Pancreas (tissue), 10 donors: ENCODE data around the gene DNER. TPM values are rescaled to one million over a fixed set of nuclear protein-coding genes. Genes with fewer than 3 reads are reported as not detected.
"Not testable (repeated sequence)": the region's sequence is repeated elsewhere in the genome, so short reads cannot be mapped to it uniquely, and the experiment has no call there.

ENCODE experiments used
- ATAC-seq, 4 donors: fragments of 200-7000 bp; cut with Tn5 transposase; one replicate each; pipeline versions ENCODE4 v1.8.0 to v1.9.1; 2020; ENCODE audit warnings: mild to moderate bottlenecking in 4 of 4, moderate library complexity in 4 of 4
- DNase-seq, 6 donors: peaks; one replicate each; pipeline ENCODE4 v3.0.0-alpha.2; 2020
- FAIRE-seq: peaks from 2 replicates; lab custom pipeline; 2012; peaks lifted over from hg19 to GRCh38; lab: Jason Lieb, UNC
- H3K27ac ChIP-seq, 4 donors: fragments of 200-600 bp; sonication (generic); 1 replicate in 3 of 4; 2 replicates in 1 of 4; pipeline versions ENCODE4 v1.5.0 to v1.8.0; 2020
- H3K27me3 ChIP-seq, 4 donors: fragments of 200-600 bp; one replicate each; pipeline ENCODE4 v1.8.0; 2021
- H3K36me3 ChIP-seq, 3 donors: fragments of 200-600 bp; sonication (generic) in 1 of 3; one replicate each; pipeline versions ENCODE4 v1.5.0 to v1.8.0; 2020 to 2021
- H3K4me1 ChIP-seq, 3 donors: fragments of 200-600 bp; one replicate each; pipeline ENCODE4 v1.8.0; 2021
- H3K4me3 ChIP-seq, 4 donors: fragments of 200-600 bp; sonication (generic) in 2 of 4; one replicate each; pipeline versions ENCODE4 v1.5.0 to v1.8.0; 2020 to 2021
- H3K9me3 ChIP-seq, 4 donors: fragments of 200-600 bp; one replicate each; pipeline ENCODE4 v1.8.0; 2021
- CTCF ChIP-seq, 4 donors: fragments of 200-600 bp; sonication (generic) in 3 of 4; IDR thresholded peaks; one replicate each; pipeline versions ENCODE4 v1.5.0 to v1.8.0; 2021; ENCODE audit warnings: antibody characterized with exemption in 4 of 4
- WGBS, 2 donors: extraction: QIAGEN DNeasy Blood & Tissue Kit; methylation state at CpG; one replicate each; pipeline ENCODE4 v1.1.7; 2013; 5-methylcytosine and 5-hydroxymethylcytosine counted together
- intact Hi-C, 3 donors: fragments of 100-400 bp; cut with DNase I; formaldehyde crosslinking; loops; one replicate each; pipeline versions ENCODE4 v1.11.1 to v1.14.2; 2022
- polyA plus RNA-seq, 2 donors: library from polyadenylated mRNA; stranded (reverse); fragments of 200-250 nt; gene quantifications; one replicate each; pipeline ENCODE4 v1.2.3, GENCODE V29; 2013
- total RNA-seq, 6 donors: library from RNA; stranded (reverse); fragmentation: NEBNext Ultra II Directional in 4 of 6; extraction: Animal tissue kit (Norgen Biotek cat#: 25700) in 4 of 6; gene quantifications; one replicate each; pipeline versions ENCODE4 v1.2.1 to v1.2.4, GENCODE V29; 2021 to 2023
- donor health status: healthy with polysubstance abuse.
- donor health status: DM: no; HTN: no; CAD: no; lungs with moderate emphysema.
- donor health status: DM: no; HTN: no; CAD: no.
- donor health status: control.
- donor health status: control.
- donor health status: Bipolar disorder and iron deficiency.
- donor health status: DM: yes; HTN: yes; CAD: no.
- donor health status: DM: no; HTN: no; CAD: no.
- donor health status: DM: no; HTN: no; CAD: no.
- donor health status: DM: yes; HTN: yes; CAD: no.

The DNER gene
- total and polyA plus RNA-seq, 8 donors, result 0.25 to 2.3 (median 0.44) TPM

- intact Hi-C loops, result no loop called here
- Histone ChIP-seq H3K4me3 (no peak overlapping the region), H3K36me3 (no peaks in the 10 kb centered on the region), H3K27me3 (no peaks in the 10 kb centered on the region), H3K9me3 (no peaks in the 10 kb centered on the region), H3K4me1 (no peaks in the 10 kb centered on the region), H3K27ac (no peak overlapping the region)
- TF ChIP-seq CTCF (IDR thresholded peaks at IDR 0.05), result no peak
- no peak for ATAC-seq
- no peak for DNase-seq
- FAIRE-seq, result no peak
- WGBS, 2 donors, result 83 to 88% methylated on average over 1 of the region's 1 CpG
Measured at GRCh38 chr2:229511524-229511923, 202.8 kb downstream of the DNER start.

- H3K4me3 ChIP-seq, H3K4me1 ChIP-seq, ATAC-seq, FAIRE-seq, H3K36me3 ChIP-seq, H3K9me3 ChIP-seq, DNase-seq, H3K27me3 ChIP-seq, intact Hi-C loops, H3K27ac ChIP-seq: not testable (repeated sequence)
- WGBS, 2 donors, result 76 to 80% methylated on average over 4 of the region's 4 CpGs
Measured at GRCh38 chr2:229506699-229507098, 207.7 kb downstream of the DNER start.

GRCh38 chr2:229501051-229501794 lies 213.1 kb downstream of the DNER start:
- no peaks in the 10 kb centered on the region for H3K4me1 ChIP-seq
- no peak overlapping the region for H3K4me3 ChIP-seq
- no peak for TF ChIP-seq CTCF (IDR thresholded peaks at IDR 0.05)
- no peak for ATAC-seq
- no peaks in the 10 kb centered on the region for H3K27me3 ChIP-seq
- DNase-seq, result no peak
- no peaks in the 10 kb centered on the region for H3K36me3 ChIP-seq
- intact Hi-C loops, result no loop called here
- WGBS, 2 donors, result 86 to 93% methylated on average over 2 of the region's 2 CpGs
- FAIRE-seq, result no peak
- H3K27ac ChIP-seq, result no peak overlapping the region
- H3K9me3 ChIP-seq, result no peaks in the 10 kb centered on the region

GRCh38 chr2:229492034-229492433 lies 222.3 kb downstream of the DNER start:
- ATAC-seq, result no peak
- H3K36me3 ChIP-seq, result no peaks in the 10 kb centered on the region
- no peaks in the 10 kb centered on the region for H3K27me3 ChIP-seq
- no peak for TF ChIP-seq CTCF (IDR thresholded peaks at IDR 0.05)
- no peak overlapping the region for H3K4me3 ChIP-seq
- intact Hi-C loops, result no loop called here
- DNase-seq, result no peak
- H3K9me3 ChIP-seq, result no peaks in the 10 kb centered on the region
- no peak for FAIRE-seq
- 48% methylated on average over 2 of the region's 2 CpGs for WGBS, 2 donors
- no peak overlapping the region for H3K27ac ChIP-seq
- no peaks in the 10 kb centered on the region for H3K4me1 ChIP-seq

- DNase-seq (no peak), FAIRE-seq (no peak), ATAC-seq (no peak)
- H3K36me3 ChIP-seq, result no peaks in the 10 kb centered on the region
- no peak overlapping the region for H3K4me3 ChIP-seq
- H3K27me3 ChIP-seq, result no peaks in the 10 kb centered on the region
- H3K9me3 ChIP-seq, result no peaks in the 10 kb centered on the region
- no peak for TF ChIP-seq CTCF (IDR thresholded peaks at IDR 0.05)
- H3K4me1 ChIP-seq, result no peaks in the 10 kb centered on the region
- intact Hi-C loops, result no loop called here
- WGBS, 2 donors, result 97 to 98% methylated on average over 1 of the region's 1 CpG
- H3K27ac ChIP-seq, result no peak overlapping the region
Measured at GRCh38 chr2:229490167-229490566, 224.2 kb downstream of the DNER start.
